Tibial nerve (tissue), 4 donors: ENCODE data around the gene BANK1.

Experiments
- EP300 ChIP-seq, 2 donors: sonication (generic); formaldehyde crosslinking; IDR thresholded peaks; one replicate each; pipeline ENCODE4 v1.6.1; 2017; ENCODE audit warnings: antibody characterized with exemption in 2 of 2, mild to moderate bottlenecking in 1 of 2
- TF ChIP-seq, protein P1 (sequence below), 5 experiments: fragments of 200-600 bp in 3 of 5; fragments of 450-650 bp in 2 of 5; sonication (generic) in 3 of 5; IDR thresholded peaks; one replicate each; pipeline ENCODE4 v1.5.1; 2016 to 2019; ENCODE audit warnings: antibody characterized with exemption in 5 of 5, mild to moderate bottlenecking in 3 of 5, moderate library complexity in 2 of 5

DNA sequence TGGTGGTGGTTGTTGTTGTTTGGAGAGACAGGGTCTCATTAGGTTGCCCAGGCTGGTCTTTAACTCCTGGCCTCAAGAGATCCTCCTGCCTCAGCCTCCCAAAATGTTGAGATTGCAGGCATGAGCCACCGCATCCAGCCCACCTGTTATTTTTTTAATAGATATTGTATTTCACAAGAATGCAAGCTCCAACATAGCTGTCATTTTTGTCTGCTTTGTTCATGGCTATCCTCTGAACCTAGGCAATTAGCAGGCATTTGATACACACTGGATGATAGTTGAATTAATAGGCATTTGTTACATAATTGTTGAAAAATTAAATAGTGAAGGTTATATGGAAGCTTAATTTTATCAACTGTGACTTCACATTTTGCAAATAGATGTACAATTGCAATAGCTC is 64.7 kb downstream of the BANK1 start:
- no peak for TF ChIP-seq EP300 (IDR thresholded peaks at IDR 0.05)
- TF ChIP-seq, protein P1, sequence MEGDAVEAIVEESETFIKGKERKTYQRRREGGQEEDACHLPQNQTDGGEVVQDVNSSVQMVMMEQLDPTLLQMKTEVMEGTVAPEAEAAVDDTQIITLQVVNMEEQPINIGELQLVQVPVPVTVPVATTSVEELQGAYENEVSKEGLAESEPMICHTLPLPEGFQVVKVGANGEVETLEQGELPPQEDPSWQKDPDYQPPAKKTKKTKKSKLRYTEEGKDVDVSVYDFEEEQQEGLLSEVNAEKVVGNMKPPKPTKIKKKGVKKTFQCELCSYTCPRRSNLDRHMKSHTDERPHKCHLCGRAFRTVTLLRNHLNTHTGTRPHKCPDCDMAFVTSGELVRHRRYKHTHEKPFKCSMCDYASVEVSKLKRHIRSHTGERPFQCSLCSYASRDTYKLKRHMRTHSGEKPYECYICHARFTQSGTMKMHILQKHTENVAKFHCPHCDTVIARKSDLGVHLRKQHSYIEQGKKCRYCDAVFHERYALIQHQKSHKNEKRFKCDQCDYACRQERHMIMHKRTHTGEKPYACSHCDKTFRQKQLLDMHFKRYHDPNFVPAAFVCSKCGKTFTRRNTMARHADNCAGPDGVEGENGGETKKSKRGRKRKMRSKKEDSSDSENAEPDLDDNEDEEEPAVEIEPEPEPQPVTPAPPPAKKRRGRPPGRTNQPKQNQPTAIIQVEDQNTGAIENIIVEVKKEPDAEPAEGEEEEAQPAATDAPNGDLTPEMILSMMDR (IDR thresholded peaks at IDR 0.05): no peak
